ENCODE measurements around the gene TLL2. TPM values are rescaled to one million over a fixed set of nuclear protein-coding genes. Genes with fewer than 3 reads are reported as not detected.

Gene TLL2
- total RNA-seq, 1 experiment from 2014 or later, result not detected

Other genes starting within 250 kb of the TLL2 start
- gene BLNK, start 242.4 kb downstream of the TLL2 start, total RNA-seq (2014; rRNA removed; shearing (Covaris generic); ENCODE audit: low replicate concordance), result not detected in 2 replicates
- not detected in 2 replicates for gene DNTT, start 209.5 kb downstream of the TLL2 start, total RNA-seq (2014; rRNA removed; shearing (Covaris generic); ENCODE audit: low replicate concordance)
- not detected in 2 replicates for gene OPALIN, start 154.9 kb downstream of the TLL2 start, total RNA-seq (2014; rRNA removed; shearing (Covaris generic); ENCODE audit: low replicate concordance)
- gene TM9SF3, start 73.1 kb upstream of the TLL2 start, total RNA-seq (2014; rRNA removed; shearing (Covaris generic); ENCODE audit: low replicate concordance), result 28.2 and 45.5 TPM in 2 replicates
- gene PIK3AP1, start 206.6 kb upstream of the TLL2 start, total RNA-seq (2014; rRNA removed; shearing (Covaris generic); ENCODE audit: low replicate concordance), result 0.02 and 1.2 TPM in 2 replicates